Stimulated activated CD8-positive, alpha-beta memory T cell treated with anti-CD3 and anti-CD28 coated beads, Interleukin-4, amount 100 ng/mL, for 48 hours (primary cell): ENCODE data around the gene ADCY9.

Experiments
- DNase-seq: peaks from one replicate; pipeline ENCODE4 v3.0.0-alpha.2; 2020

Gene ADCY9

DNA sequence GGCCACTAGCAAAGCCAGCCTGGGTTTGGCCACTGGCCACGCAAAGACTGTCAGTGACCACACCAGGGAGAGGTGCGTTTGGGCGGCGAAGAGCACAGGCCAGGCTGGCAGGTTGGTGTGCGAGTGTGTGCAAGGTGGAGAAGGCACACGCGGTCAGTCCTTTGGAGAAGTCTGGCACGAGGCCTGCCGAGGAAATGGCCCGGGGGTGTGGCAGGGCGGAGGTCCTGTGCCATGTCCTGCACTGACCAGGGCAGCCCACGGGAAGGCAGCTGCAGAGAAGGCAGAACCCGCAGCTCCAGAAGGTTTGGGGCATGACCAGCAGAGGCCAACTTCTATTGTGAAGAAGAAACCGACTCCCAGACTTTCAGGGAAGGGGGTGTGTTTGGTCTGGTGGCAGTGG, 90.8 kb downstream of the ADCY9 start:
- no peak for DNase-seq

- no peak for DNase-seq
Observed at GRCh38 chr16:4021916-4022315, 94.3 kb downstream of the ADCY9 start.

DNA sequence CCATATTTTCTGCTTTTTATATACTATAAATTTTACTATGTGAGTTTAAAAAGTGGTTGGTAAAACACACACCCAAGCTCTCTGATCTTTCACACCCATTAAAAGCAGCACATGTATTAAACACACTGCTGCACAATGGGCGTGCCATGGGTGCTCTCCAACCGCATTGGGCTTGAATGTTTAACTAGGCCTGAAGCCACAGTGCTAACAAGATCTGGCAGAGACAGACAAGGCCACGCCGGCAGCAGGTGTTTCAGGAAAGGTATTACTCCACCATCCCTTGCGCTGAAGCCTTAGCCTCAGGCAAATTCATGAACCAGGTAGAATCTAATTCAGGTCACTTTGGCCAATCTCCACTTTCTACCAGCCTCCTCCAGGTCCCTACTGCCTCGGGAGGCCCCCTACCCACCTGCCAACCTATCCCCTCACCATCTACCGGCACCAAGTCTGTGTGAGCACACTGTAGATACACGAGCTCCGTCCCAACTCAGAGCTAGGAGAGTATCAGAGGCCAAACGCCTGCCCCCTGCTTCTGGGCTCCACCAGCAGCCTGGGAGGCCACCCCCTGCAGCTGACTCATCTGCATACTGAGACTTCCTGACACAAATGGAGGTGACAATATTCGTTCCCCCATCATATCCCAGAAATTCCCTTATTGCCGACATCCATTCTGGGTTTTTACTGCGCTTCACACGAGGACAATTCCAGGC, 95.0 kb downstream of the ADCY9 start:
- no peak for DNase-seq

DNA sequence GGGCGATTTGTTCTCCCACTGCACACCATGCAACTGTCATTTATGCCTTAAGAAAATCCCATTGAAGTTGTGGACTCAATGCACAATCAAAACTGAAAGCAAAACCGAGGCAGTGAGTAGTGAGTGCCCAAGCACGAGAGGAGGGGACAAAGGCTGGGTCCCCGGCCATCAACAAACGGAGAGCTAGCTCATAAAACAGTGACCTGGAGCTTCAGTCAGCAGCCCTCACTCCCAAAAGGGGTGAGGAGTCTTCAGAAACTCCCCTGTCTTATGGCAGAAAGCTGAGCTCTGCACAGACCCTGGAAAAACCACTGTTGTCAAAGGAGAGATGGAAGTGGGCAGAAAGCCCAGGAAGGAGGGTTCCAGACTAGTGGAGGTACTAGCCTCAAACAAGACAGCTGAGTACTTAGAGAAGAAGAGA, 96.9 kb downstream of the ADCY9 start:
- DNase-seq = no peak

DNA sequence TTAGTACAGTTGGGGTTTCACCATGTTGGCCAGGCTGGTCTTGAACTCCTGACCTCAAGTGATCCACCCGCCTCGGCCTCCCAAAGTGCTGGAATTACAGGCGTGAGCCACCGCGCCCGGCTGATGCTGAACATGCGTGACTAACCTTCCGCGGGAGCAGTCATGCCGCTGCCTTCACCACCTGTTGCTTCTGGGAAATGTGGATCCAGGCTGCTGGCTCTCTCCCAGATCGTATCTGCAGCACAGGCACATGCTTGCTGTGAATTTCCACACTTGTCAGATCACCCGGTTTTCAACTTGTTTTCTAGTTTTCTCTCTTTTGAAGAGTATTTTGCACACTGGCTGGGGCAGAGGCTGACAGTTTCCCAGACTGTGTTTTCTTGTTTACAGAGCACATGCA, 97.9 kb downstream of the ADCY9 start:
- DNase-seq = no peak

GRCh38 chr16:4017807-4018206, 98.4 kb downstream of the ADCY9 start:
- no peak for DNase-seq

DNA sequence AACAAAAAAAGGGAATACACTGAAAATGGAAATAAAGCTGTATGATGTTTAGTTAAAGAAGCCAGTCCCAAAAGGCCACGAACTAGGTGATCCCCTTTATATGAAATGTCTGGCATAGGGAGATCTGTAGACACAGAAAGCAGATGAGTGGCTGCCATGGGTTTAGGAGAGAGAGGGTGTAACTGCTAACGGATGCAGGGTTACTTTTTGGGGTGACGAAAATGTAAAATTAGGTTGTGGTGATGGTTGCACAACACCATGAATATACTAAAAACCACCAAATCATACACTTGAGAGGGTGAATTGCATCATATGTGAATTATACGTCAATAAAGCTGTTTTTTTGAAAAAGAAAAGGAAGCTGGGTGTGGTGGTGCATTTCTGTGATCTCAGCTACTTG, 99.6 kb downstream of the ADCY9 start:
- no peak for DNase-seq

DNA sequence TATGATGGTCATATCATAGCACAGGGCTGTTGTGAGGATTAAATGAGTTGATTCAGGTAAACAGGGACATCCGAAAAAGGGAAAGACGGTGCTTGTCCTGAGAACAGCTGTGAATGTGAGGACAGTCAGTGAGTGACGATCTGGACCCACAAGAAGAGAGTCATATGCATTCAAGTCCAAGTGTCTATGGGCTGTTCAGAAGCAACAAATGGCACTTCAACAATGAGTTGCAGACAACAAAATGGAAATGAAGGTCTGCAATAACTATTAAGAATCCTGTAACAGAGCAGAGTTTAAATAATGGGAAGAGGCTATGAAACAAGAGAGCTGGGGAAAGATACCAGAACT, 100.3 kb downstream of the ADCY9 start:
- no peak for DNase-seq

DNA sequence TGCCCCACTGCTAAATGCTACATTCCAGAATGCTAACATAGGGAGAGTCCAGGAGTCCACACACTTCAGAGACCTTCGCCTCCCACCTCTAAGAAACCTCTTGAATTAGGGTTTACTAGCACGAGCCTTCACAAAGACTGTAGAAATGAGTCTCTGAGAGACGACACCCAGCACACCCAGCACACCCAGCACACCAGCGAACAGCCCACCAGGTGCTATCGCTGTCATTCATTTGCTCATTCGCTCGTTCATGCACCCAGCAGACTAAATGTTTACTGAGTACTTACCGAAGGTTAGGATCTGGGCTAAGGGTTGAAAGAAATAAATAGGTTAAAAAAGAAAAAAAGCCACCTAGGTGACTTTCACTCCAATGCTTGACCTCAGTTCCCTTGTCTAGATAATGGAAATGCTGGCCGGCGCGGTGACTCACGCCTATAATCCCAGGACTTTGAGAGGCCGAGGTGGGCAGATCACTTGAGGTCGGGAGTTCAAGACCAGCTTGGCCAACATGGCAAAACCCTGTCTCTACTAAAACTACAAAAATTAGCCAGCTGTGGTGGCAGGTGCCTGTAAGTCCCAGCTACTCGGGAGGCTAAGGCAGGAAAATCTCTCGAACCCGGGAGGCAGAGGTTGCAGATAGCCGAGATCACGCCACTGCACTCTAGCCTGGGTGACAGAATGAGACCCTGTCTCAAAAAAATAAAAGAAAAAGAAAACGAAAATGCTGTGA, 100.8 kb downstream of the ADCY9 start:
- DNase-seq = no peak

DNA sequence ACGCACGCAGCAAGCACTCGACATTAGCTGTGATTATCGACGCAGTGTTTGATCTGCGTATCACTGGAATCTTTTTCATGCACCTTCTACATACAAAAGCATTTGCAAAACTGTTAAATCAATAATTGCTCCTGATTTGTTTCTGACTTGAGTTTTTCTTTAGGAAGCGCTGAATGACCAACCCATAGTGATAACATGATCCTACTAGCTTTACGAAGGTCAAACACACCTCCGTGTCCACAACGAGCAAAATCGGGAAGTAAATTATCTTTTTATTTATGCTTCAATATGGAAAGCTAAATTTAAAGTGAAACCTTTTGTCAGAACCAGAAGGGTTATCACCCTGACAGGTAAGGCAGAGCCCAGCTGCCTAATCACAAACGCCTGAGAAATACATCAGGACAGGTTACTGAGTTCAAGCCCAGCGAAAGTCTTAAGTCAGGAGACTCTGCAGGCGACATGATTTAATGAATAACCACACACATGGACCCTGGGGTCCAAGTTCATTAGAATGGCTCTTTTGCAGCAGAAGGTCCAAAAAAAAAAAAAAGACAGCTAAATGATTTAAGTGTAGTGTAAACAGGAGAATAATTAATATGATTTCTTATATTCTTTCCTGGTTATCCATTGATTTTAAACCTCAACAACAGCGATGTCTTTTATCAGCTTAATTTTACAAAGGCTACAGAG, 104.2 kb downstream of the ADCY9 start:
- DNase-seq = no peak

GRCh38 chr16:4011225-4011939, 104.9 kb downstream of the ADCY9 start:
- no peak for DNase-seq

DNA sequence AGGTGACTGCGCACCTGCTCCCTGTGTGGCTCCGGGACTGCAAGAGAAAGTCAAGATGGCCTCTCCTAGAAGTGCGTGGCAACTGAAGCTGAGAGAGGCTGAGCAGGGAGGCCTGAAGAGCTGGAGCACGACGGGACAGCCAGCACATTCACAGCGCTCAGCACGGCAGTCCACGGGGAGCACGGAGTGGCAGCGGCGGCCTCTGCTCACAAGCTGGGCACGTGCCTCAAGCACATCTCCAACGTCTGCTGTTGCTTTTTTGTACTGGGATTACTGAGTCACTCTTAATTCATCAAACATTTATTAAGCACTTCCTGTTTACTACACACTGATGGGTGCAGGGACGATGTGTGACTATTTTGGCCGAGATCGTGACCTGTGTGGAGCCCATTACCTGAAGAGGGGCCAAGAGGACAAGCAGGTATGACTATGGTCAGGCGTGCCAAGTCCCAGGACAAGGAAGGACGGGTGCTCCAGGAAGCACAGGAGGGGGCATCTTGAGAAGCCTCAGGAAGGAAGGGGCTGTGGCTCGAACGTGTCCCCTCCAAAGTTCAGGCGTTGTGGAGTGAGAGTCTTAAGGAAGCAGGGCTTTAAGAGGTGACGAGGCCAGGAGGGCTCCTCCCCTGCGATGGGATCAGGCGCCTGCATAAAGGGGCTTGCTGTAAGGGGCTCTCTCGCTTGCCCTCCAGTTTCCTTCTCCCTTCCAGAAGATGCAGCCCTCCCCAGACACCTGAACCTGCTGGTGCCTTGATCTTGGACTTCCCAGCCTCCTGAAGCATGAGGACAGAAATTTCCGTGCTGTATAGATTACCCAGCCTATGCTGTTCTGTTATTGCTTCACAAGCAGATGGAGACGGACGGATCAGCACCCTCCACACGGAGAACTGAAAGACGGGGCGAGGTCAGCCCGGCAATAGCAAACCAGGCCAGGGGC, 105.8 kb downstream of the ADCY9 start:
- DNase-seq = no peak

DNA sequence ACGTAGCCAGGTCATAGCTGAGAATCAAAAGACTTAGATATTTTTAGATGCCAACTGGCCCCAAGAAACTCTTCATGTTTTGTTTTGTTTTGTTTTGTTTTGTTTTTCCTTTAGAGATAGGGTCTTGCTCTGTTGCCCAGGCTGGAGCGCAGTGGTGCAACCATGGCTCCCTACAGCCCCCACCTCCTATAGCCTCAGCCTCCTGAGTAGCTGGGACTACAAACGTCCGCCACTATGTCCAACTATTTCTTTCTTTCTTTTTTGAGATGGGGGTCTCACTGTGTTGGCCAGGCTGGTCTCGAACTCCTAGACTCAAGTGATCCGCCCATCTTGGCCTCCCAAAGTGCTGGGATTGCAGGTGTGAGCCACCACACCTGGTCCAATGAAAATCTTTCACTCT, 107.1 kb downstream of the ADCY9 start:
- DNase-seq = no peak

DNA sequence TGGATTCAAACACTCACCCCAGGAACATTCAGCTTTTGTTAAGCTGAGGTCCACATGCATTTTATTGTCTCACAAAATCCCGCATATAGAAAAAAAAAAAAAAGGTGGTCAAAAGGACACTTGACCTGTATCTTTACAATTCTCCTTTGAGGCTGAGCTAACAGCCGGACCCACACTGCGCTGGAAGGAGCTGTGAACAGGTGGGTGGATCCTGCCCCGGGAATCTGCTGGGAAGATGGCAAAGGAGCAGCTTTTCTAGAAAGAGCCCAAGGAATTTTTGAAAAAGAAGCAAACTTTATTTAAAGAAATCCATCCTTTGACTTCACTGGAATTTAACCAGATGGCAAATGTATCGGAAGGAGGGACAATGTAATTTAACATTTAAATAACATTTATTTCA, 108.1 kb downstream of the ADCY9 start:
- no peak for DNase-seq

DNA sequence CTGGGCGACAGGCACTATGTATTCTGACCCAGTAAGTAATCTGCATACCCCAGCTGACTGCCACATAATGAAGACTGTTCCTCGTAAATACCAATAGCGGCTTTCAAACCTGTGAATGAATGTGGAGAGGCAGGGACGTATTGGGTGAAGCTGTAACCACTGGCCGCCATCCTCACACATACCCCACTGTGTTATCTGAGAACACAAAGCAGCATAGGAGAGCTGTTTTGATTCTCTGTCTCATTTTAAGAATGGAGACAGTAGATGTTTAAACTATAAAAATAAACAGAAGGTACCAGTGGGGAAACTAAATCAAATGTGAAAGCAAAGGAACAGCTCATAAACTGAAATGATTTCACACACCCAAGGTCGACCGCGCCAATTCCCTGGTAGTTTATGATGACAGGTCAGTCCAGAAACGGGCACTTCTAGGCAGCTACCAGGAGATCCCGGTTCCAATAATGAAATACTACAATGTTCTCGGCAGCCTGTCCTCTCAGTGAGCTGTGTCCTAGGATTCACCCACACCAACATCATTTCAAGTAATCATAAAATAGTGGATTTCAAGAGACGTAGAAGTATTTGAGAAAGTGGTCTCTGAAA, 109.7 kb downstream of the ADCY9 start:
- no peak for DNase-seq

DNA sequence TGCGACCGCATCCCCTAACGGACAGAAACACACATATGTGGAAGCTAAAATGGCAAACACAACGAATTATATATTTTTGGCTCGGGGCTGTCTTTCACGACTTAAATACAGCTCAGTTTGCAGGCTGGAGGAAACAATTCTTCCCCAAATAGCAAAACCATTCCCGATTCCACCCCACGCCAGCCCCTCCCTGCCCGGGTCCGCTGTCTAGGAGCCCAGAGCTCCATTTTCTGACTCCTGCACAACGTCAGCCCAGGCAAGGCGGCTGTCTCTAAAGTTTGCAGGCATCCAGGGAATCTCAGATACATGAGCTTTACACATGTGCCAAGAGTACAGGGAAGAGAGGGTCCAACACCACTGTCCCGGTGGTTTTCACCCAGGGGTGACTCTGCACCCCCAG, 110.5 kb downstream of the ADCY9 start:
- no peak for DNase-seq

DNA sequence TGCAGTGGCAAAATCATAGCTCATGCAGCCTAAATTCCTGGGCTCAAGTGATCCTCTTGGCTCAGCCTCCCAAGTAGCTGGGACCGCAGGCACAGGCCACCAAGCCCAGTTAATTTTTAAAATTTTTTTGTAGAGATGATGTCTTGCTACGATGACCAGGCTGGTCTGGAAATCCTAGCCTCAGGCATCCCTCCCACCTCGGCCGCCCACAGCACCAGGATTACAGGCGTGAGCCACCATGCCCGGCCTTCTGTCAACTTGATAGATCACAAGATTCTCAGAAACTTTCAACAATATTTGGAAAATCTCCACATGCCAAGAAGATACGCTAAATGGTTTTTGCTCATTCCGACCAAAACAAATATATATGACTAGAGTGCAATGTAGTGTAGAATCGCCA, 111.0 kb downstream of the ADCY9 start:
- DNase-seq = no peak

GRCh38 chr16:4004206-4004605, 112.0 kb downstream of the ADCY9 start:
- DNase-seq = no peak

DNA sequence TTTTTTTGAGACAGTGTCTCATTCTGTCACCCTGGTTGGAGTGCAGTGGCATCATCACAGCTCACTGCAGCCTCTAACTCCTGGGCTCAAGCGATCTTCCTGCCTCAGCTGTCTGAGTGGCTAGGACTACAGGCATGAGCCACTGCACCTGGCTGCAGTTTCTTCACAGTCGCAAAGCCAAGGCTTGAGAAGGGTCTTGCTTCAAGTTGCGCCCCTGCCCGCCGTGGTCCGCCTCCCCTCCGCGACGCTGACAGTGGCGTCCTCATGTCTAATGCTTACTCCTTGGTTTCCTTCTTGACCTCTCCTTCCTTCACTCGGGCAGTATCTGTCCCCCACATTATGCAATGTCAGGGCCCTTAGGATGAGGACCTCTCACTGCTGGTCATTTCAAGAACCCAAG, 112.7 kb downstream of the ADCY9 start:
- DNase-seq = no peak

- DNase-seq = no peak
Observed at GRCh38 chr16:4003166-4003565, 113.1 kb downstream of the ADCY9 start.

- no peak for DNase-seq
Observed at GRCh38 chr16:4002121-4002520, 114.1 kb downstream of the ADCY9 start.
